Caco-2 (cell line): ENCODE data around the gene POLH. TPM values are rescaled to one million over a fixed set of nuclear protein-coding genes. Genes with fewer than 3 reads are reported as not detected.
"Not testable (repeated sequence)": the region's sequence is repeated elsewhere in the genome, so short reads cannot be mapped to it uniquely, and the experiment has no call there.

ENCODE experiments used
- BruUV-seq: library from RNA; stranded (reverse); fragments of 400-500 nt; replicated peaks from 2 replicates; lab custom pipeline; 2021; lab: Mats Ljungman, UMichigan
- CTCF ChIA-PET: fragments of 300-600 bp; sonication (Branson Sonifier 250); formaldehyde crosslinking; loops from one replicate; lab custom pipeline; 2022; ENCODE audit warnings: antibody characterized with exemption; lab: Charles Lee
- POLR2A ChIA-PET: fragments of 300-600 bp; sonication (Branson Sonifier 250); formaldehyde crosslinking; loops from one replicate; lab custom pipeline; 2022; ENCODE audit warnings: antibody characterized with exemption; lab: Charles Lee
- DNase-seq, 2 experiments: peaks; one replicate each; pipeline versions ENCODE4 v3.0.0 to v3.0.0-alpha.2; 2020 to 2022
- H3K27me3 ChIP-seq: replicated peaks from 2 replicates; pipeline ENCODE4 v1.6.0; 2011; ENCODE audit warnings: low read length; ENCODE audit not compliant: control insufficient read depth, insufficient read depth
- H3K36me3 ChIP-seq: 2 replicates; pipeline ENCODE4 v1.5.1; 2011; ENCODE audit warnings: low read length; ENCODE audit not compliant: control insufficient read depth, insufficient read depth
- H3K4me1 ChIP-seq: fragments of 250-450 bp; sonication (Bioruptor Pico); 2 replicates; pipeline ENCODE4 v1.5.1; 2020; ENCODE audit warnings: mild to moderate bottlenecking
- H3K4me3 ChIP-seq: 2 replicates; pipeline ENCODE4 v1.5.1; 2011; ENCODE audit warnings: low read depth, mild to moderate bottlenecking, control low read depth, low read length
- H3K9me3 ChIP-seq: fragments of 250-450 bp; sonication (Bioruptor Pico); 2 replicates; pipeline ENCODE4 v1.5.1; 2020; ENCODE audit warnings: mild to moderate bottlenecking, moderate library complexity
- H3K27ac Mint-ChIP-seq: one replicate; pipeline ENCODE4 v1.8.0; 2022; ENCODE audit warnings: mixed read lengths; ENCODE audit not compliant: unreplicated experiment
- H3K27me3 Mint-ChIP-seq: one replicate; pipeline ENCODE4 v1.8.0; 2022; ENCODE audit warnings: mixed read lengths; ENCODE audit not compliant: insufficient read depth, unreplicated experiment
- H3K36me3 Mint-ChIP-seq: one replicate; pipeline ENCODE4 v1.8.0; 2022; ENCODE audit warnings: mild to moderate bottlenecking, mixed read lengths; ENCODE audit not compliant: insufficient read depth, unreplicated experiment
- H3K4me1 Mint-ChIP-seq: one replicate; pipeline ENCODE4 v1.8.0; 2022; ENCODE audit warnings: low read depth, mixed read lengths; ENCODE audit not compliant: unreplicated experiment
- H3K4me3 Mint-ChIP-seq: one replicate; pipeline ENCODE4 v1.8.0; 2022; ENCODE audit warnings: mild to moderate bottlenecking, moderate library complexity, mixed read lengths; ENCODE audit not compliant: unreplicated experiment
- H3K9me3 Mint-ChIP-seq: one replicate; pipeline ENCODE4 v1.8.0; 2022; ENCODE audit warnings: mixed read lengths; ENCODE audit not compliant: unreplicated experiment
- intact Hi-C: fragments of 100-400 bp; cut with micrococcal nuclease; formaldehyde crosslinking; loops from one replicate; pipeline ENCODE4 v1.10.0; 2022; ENCODE audit not compliant: unreplicated experiment
- total RNA-seq: library from RNA; stranded (reverse); gene quantifications from 2 replicates; pipeline ENCODE4 v1.2.3, GENCODE V29; 2022
- TF ChIP-seq, protein P1 (sequence below), 2 experiments: fragments of 200-600 bp in 1 of 2; IDR thresholded peaks; 1 replicate in 1 of 2; 2 replicates in 1 of 2; pipeline versions ENCODE4 v1.5.1 to v1.8.0; 2011 to 2022; ENCODE audit warnings: antibody characterized with exemption in 1 of 2, control low read depth in 1 of 2, inconsistent platforms in 1 of 2, low read depth in 1 of 2, low read length in 1 of 2, mild to moderate bottlenecking in 1 of 2, moderate library complexity in 1 of 2; ENCODE audit not compliant: insufficient read depth in 1 of 2, severe bottlenecking in 1 of 2, unreplicated experiment in 1 of 2

The POLH gene
- total RNA-seq, 1 experiment from 2014 or later: 14.2 TPM

DNA sequence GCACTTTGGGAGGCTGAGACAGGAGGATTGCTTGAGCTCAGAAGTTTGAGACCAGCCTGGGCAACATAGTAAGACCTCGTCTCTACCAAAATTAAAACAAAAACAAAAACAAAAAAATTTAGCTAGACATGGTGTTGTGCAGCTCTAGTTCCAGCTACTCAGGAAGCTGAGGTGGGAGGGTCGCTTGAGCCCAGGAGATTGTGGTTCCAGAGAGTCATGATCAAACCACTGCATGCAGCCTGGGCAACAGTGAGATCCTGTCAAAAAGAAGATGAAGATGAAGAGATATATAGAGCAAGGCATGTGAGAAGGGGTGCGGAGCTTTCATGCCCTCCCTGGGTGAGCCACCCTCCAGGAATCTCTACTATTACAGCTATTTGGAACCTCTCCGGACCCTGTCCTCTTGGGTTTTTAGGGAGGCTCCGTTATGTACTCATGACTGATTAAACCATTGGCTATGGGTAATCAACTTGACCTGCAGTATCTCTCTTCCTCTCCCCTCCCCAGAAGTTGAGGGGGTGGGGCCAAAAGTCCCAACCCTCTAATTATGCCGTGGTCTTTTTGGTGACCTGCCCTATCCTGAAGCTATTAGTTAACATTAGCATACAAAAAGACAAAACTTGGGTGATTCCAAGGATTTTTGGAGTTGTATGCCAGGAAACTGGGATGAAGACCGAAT is 9.0 kb downstream of the POLH start:
- peaks cover 21% of the 10 kb centered on the region for H3K36me3 Mint-ChIP-seq
- no peaks in the 10 kb centered on the region for H3K4me1 ChIP-seq
- H3K4me3 ChIP-seq: no peak overlapping the region
- intact Hi-C loops: no loop called here
- H3K9me3 ChIP-seq: no peaks in the 10 kb centered on the region
- H3K27me3 ChIP-seq: no peaks in the 10 kb centered on the region
- H3K36me3 ChIP-seq: no peaks in the 10 kb centered on the region; the same call in 1 of the 2 replicates
- no peak overlapping the region for H3K4me3 Mint-ChIP-seq
- no peak overlapping the region for H3K27ac Mint-ChIP-seq
- ChIA-PET POLR2A (no interaction called here), CTCF (no interaction called here)
- no peaks in the 10 kb centered on the region for H3K27me3 Mint-ChIP-seq
- no peaks in the 10 kb centered on the region for H3K4me1 Mint-ChIP-seq
- no peak for DNase-seq
- TF ChIP-seq, protein P1, sequence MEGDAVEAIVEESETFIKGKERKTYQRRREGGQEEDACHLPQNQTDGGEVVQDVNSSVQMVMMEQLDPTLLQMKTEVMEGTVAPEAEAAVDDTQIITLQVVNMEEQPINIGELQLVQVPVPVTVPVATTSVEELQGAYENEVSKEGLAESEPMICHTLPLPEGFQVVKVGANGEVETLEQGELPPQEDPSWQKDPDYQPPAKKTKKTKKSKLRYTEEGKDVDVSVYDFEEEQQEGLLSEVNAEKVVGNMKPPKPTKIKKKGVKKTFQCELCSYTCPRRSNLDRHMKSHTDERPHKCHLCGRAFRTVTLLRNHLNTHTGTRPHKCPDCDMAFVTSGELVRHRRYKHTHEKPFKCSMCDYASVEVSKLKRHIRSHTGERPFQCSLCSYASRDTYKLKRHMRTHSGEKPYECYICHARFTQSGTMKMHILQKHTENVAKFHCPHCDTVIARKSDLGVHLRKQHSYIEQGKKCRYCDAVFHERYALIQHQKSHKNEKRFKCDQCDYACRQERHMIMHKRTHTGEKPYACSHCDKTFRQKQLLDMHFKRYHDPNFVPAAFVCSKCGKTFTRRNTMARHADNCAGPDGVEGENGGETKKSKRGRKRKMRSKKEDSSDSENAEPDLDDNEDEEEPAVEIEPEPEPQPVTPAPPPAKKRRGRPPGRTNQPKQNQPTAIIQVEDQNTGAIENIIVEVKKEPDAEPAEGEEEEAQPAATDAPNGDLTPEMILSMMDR (IDR thresholded peaks at IDR 0.05; ENCODE audit: insufficient read depth in 1 of 2, low read depth in 1 of 2, low read length in 1 of 2, severe bottlenecking in 1 of 2, unreplicated experiment in 1 of 2): no peak
- H3K9me3 Mint-ChIP-seq: no peaks in the 10 kb centered on the region
- no TSS peak for BruUV-seq

DNA sequence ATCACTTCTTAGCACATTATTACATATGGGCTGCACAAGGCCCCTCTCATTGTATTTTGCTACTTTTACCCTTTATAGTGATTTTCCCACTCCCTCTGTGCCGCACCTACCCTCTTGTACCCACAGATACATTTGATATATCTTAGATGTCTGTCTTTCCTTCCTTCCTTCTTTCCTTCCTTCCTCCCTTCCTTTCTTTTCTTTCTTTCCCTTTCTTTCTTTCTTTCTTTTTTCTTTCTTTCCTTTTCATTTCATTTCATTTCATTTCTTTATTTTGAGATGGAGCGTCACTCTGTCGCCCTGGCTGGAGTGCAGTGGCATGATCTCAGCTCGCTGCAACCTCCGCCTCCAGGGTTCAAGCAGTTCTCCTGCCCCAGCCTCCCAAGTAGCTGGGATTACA is 12.2 kb downstream of the POLH start:
- peaks cover 21% of the 10 kb centered on the region for H3K36me3 Mint-ChIP-seq
- BruUV-seq: no TSS peak
- DNase-seq: no peak
- TF ChIP-seq, protein P1 (IDR thresholded peaks at IDR 0.05; ENCODE audit: insufficient read depth in 1 of 2, low read depth in 1 of 2, low read length in 1 of 2, severe bottlenecking in 1 of 2, unreplicated experiment in 1 of 2): no peak
- no peak overlapping the region for H3K27ac Mint-ChIP-seq
- H3K9me3 Mint-ChIP-seq: no peaks in the 10 kb centered on the region
- no peaks in the 10 kb centered on the region; the same call in 1 of the 2 replicates for H3K36me3 ChIP-seq
- no peaks in the 10 kb centered on the region for H3K4me1 ChIP-seq
- no peaks in the 10 kb centered on the region for H3K9me3 ChIP-seq
- H3K4me3 ChIP-seq: no peak overlapping the region
- POLR2A ChIA-PET: no interaction called here
- no peaks in the 10 kb centered on the region for H3K27me3 ChIP-seq
- intact Hi-C loops: no loop called here
- no peaks in the 10 kb centered on the region for H3K27me3 Mint-ChIP-seq
- H3K4me1 Mint-ChIP-seq: no peaks in the 10 kb centered on the region
- CTCF ChIA-PET: no interaction called here
- no peak overlapping the region for H3K4me3 Mint-ChIP-seq

DNA sequence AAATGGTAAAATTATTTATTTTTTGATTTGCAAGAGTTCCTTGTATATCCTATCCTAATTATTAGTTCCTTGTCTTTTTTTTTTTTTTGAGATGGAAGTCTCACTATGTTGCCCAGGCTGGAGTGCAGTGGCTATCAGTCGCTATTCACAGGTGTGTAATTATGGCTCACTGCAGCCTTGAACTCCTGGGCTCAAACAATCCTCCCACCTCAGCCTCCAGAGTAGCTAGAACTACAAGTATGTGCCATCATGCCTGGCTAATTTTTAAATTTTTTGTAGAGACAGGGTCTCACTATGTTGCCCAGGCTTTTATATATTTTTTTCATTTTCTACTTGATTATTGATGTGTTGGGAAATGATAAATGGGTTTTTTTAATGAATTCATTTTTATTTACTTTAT is 13.6 kb downstream of the POLH start:
- CTCF ChIA-PET, intact Hi-C loops, H3K4me3 ChIP-seq, H3K4me3 Mint-ChIP-seq, H3K4me1 Mint-ChIP-seq, DNase-seq, H3K9me3 Mint-ChIP-seq, H3K27me3 ChIP-seq, H3K27me3 Mint-ChIP-seq, H3K27ac Mint-ChIP-seq, H3K4me1 ChIP-seq, H3K36me3 ChIP-seq, BruUV-seq, H3K9me3 ChIP-seq: not testable (repeated sequence)
- peaks cover 21% of the 10 kb centered on the region for H3K36me3 Mint-ChIP-seq
- POLR2A ChIA-PET: interaction anchor here (0.7 kb wide), 1 partner anchor 29 kb away, joined by 5 read pairs; no protein-coding TSS in a partner anchor
